K562 (cell line): ENCODE results near the gene NPPC. TPM values are rescaled to one million over a fixed set of nuclear protein-coding genes. Genes with fewer than 3 reads are reported as not detected.

ENCODE experiments used
- ATAC-seq: fragments of 200-7000 bp; cut with Tn5 transposase; 3 replicates; pipeline ENCODE4 v1.9.1; 2020; ENCODE audit warnings: moderate library complexity
- BruUV-seq: library from RNA; stranded (reverse); fragments of 400-500 nt; replicated peaks from 2 replicates; lab custom pipeline; 2021; lab: Mats Ljungman, UMichigan
- CTCF ChIA-PET: fragments of 300-600 bp; formaldehyde crosslinking; extraction: SDS; loops from one replicate; lab custom pipeline; 2021; ENCODE audit warnings: low intra/inter-chr PET ratio; lab: Yijun Ruan, JAX
- POLR2A ChIA-PET: fragments of 300-600, 350-650 bp; sonication (Branson Sonifier 250); formaldehyde crosslinking; extraction: SDS; loops from one replicate; lab custom pipeline; 2021; ENCODE audit warnings: antibody characterized with exemption, inconsistent platforms; lab: Yijun Ruan, JAX
- DNase-seq, 4 experiments: peaks; one replicate each; pipeline versions ENCODE4 v3.0.0 to v3.0.0-alpha.2; 2011 to 2018; ENCODE audit warnings: low spot score in 3 of 4, mixed read lengths in 3 of 4; ENCODE audit errors: extremely low read depth in 1 of 4
- FAIRE-seq: peaks from 2 replicates; lab custom pipeline; 2011; peaks lifted over from hg19 to GRCh38; lab: Jason Lieb, UNC
- H2AFZ ChIP-seq: 2 replicates; pipeline ENCODE4 v1.6.0; 2011; ENCODE audit warnings: low read depth, low read length, control low read depth, inconsistent platforms
- H3K27ac ChIP-seq: fragments of 200-600 bp; 3 replicates; pipeline ENCODE4 v1.8.0; 2011; ENCODE audit warnings: low read depth, mild to moderate bottlenecking, control low read depth, inconsistent platforms, low read length, moderate library complexity, mixed read lengths; ENCODE audit errors: extremely low read depth
- H3K27me3 ChIP-seq, 2 experiments: fragments of 300-600 bp in 1 of 2; 2 replicates in 1 of 2; 3 replicates in 1 of 2; pipeline versions ENCODE4 v1.6.0 to v1.8.0; 2011; ENCODE audit warnings: inconsistent platforms in 2 of 2, low read length in 2 of 2, mild to moderate bottlenecking in 1 of 2, mixed read lengths in 1 of 2, moderate library complexity in 1 of 2; ENCODE audit not compliant: control insufficient read depth in 2 of 2, insufficient read depth in 2 of 2
- H3K36me3 ChIP-seq: fragments of 300-600 bp; 3 replicates; pipeline ENCODE4 v1.8.0; 2011; ENCODE audit warnings: mild to moderate bottlenecking, low read length, inconsistent platforms; ENCODE audit not compliant: control insufficient read depth, insufficient read depth
- H3K4me1 ChIP-seq, 2 experiments: fragments of 200-600 bp in 1 of 2; replicated peaks in 1 of 2; 2 replicates in 1 of 2; 3 replicates in 1 of 2; pipeline versions ENCODE4 v1.5.1 to v1.8.0; 2011; ENCODE audit warnings: inconsistent platforms in 2 of 2, low read length in 2 of 2, mild to moderate bottlenecking in 1 of 2, mixed read lengths in 1 of 2, moderate library complexity in 1 of 2; ENCODE audit not compliant: control insufficient read depth in 2 of 2, insufficient read depth in 2 of 2
- H3K4me2 ChIP-seq: 2 replicates; pipeline ENCODE4 v1.6.1; 2011; ENCODE audit warnings: low read length, control low read depth, inconsistent platforms, mixed read lengths; ENCODE audit not compliant: insufficient read depth
- H3K4me3 ChIP-seq: fragments of 200-600 bp; sonication (generic), shearing (Covaris generic); 2 replicates; pipeline ENCODE4 v1.5.1; 2016; ENCODE audit warnings: control low read depth, inconsistent platforms
- H3K79me2 ChIP-seq: fragments of 200-600 bp; 3 replicates; pipeline ENCODE4 v1.8.0; 2011; ENCODE audit warnings: low read length, inconsistent platforms; ENCODE audit not compliant: control insufficient read depth, insufficient read depth
- H3K9ac ChIP-seq, 2 experiments: 2 replicates each; pipeline versions ENCODE4 v1.6.0 to v1.6.1; 2011; ENCODE audit warnings: low read depth in 2 of 2, low read length in 2 of 2, control low read depth in 1 of 2, inconsistent platforms in 1 of 2, mild to moderate bottlenecking in 1 of 2, mixed read lengths in 1 of 2; ENCODE audit not compliant: insufficient read depth in 1 of 2
- H3K9me1 ChIP-seq: one replicate; pipeline ENCODE4 v1.6.0; 2011; ENCODE audit warnings: inconsistent platforms, mild to moderate bottlenecking, low read length, moderate library complexity; ENCODE audit not compliant: control insufficient read depth, insufficient read depth
- H3K9me3 ChIP-seq: replicated peaks from 2 replicates; pipeline ENCODE4 v1.5.1; 2011; ENCODE audit warnings: low read depth, low read length, inconsistent platforms; ENCODE audit not compliant: control insufficient read depth, insufficient read depth
- H4K20me1 ChIP-seq: replicated peaks from 2 replicates; pipeline ENCODE4 v1.6.1; 2011; ENCODE audit warnings: low read length, inconsistent platforms, mixed read lengths; ENCODE audit not compliant: control insufficient read depth, insufficient read depth
- ATF1 ChIP-seq, 2 experiments: fragments of 450-650 bp in 1 of 2; IDR thresholded peaks; 2 replicates each; pipeline ENCODE4 v1.6.1; 2016; ENCODE audit warnings: missing compliant biosample characterization in 1 of 2, missing genetic modification characterization in 1 of 2
- NFATC3 ChIP-seq: fragments of 450-650 bp; IDR thresholded peaks from 2 replicates; pipeline ENCODE4 v1.6.1; 2017; ENCODE audit warnings: mild to moderate bottlenecking
- RBM25 ChIP-seq: fragments of 200-400 bp; formaldehyde crosslinking; IDR thresholded peaks from 2 replicates; pipeline ENCODE4 v1.6.1; 2018; ENCODE audit warnings: low read length, low read depth, moderate library complexity; ENCODE audit not compliant: severe bottlenecking
- ZBTB40 ChIP-seq, 2 experiments: fragments of 450-650 bp in 1 of 2; sonication (generic) in 1 of 2; formaldehyde crosslinking in 1 of 2; IDR thresholded peaks; 2 replicates each; pipeline versions ENCODE4 v1.7.1 to v1.9.0; 2016 to 2022; ENCODE audit warnings: inconsistent platforms in 1 of 2, mild to moderate bottlenecking in 1 of 2, missing genetic modification reagents in 1 of 2
- ZNF384 ChIP-seq: IDR thresholded peaks from 2 replicates; pipeline ENCODE4 v1.6.1; 2012; ENCODE audit warnings: low read depth, low read length, improper control_type of control experiment
- ZZZ3 ChIP-seq: fragments of 450-650 bp; IDR thresholded peaks from 2 replicates; pipeline ENCODE4 v1.6.1; 2016; ENCODE audit warnings: antibody characterized with exemption, mild to moderate bottlenecking, moderate library complexity
- WGBS: fragments of 100-300 bp; shearing (Covaris generic); methylation state at CpG from one replicate; pipeline ENCODE4 v1.1.6; 2016; ENCODE audit warnings: low coverage, mixed read lengths; ENCODE audit not compliant: insufficient coverage; ENCODE audit errors: missing lambda C conversion rate; 5-methylcytosine and 5-hydroxymethylcytosine counted together
- in situ Hi-C: fragments of 300-500 bp; cut with MboI; formaldehyde crosslinking; loops from 4 replicates; pipeline ENCODE4 v1.15.0; 2018; ENCODE audit warnings: inconsistent platforms, mixed read lengths
- intact Hi-C: fragments of 100-400 bp; cut with micrococcal nuclease; formaldehyde crosslinking; loops from 2 replicates; pipeline ENCODE4 v1.14.2; 2022
- polyA plus RNA-seq, 8 experiments: library from polyadenylated mRNA; depleted of rRNA in 4 of 8; stranded (reverse) in 5 of 8; unstranded in 3 of 8; fragments of >200 nt; fragmentation: Nextera tagmentation in 2 of 8; fragmentation: Illumina TruSeq in 1 of 8; extraction: Ambion mirVana in 2 of 8; extraction: Trizol in 1 of 8; gene quantifications; 2 replicates each; pipeline versions ENCODE4 v1.2.1 to v1.2.3, GENCODE V29; 2011 to 2014; ENCODE audit warnings: inconsistent platforms in 1 of 8, missing spikeins in 1 of 8
- total RNA-seq, 7 experiments: library from RNA; depleted of rRNA in 6 of 7; stranded (reverse); fragments of >200 nt in 6 of 7; fragmentation: Illumina TruSeq in 2 of 7; extraction: Trizol in 2 of 7; gene quantifications; 2 replicates each; pipeline versions ENCODE4 v1.2.1 to v1.2.3, GENCODE V29; 2011 to 2021; ENCODE audit warnings: low replicate concordance in 1 of 7

NPPC gene
- total and polyA plus RNA-seq, 9 of the 15 experiments (the other 6 are each of a cell fraction or from before 2014, with no cell fraction given), result not detected

GRCh38 chr2:231908584-231908983 is 17.6 kb downstream of the NPPC start:
- TF ChIP-seq NFATC3 (no peak), ATF1 (CRISPR knock-in tag; IDR thresholded peaks at IDR 0.05) (no peak), ATF1 (tag; IDR thresholded peaks at IDR 0.05) (0 out of 2 replicates have a peak, but pooled peaks have one; percentile 9), ZZZ3 (no peak)
- H3K27ac ChIP-seq, result no peak overlapping the region
- peaks cover 3 to 23% of the 10 kb centered on the region in 2 experiments; a peak in 3 of 5 replicates for H3K27me3 ChIP-seq
- no peaks in the 10 kb centered on the region for H3K9me1 ChIP-seq
- 15% methylated on average over 7 of the region's 8 CpGs for WGBS
- H3K9ac ChIP-seq, result no peak overlapping the region
- no TSS peak for BruUV-seq
- H3K4me3 ChIP-seq, result no peak overlapping the region
- no peaks in the 10 kb centered on the region for H3K79me2 ChIP-seq
- CTCF ChIA-PET, result no interaction called here
- no peaks in the 10 kb centered on the region for H3K36me3 ChIP-seq
- no peaks in the 10 kb centered on the region for H3K9me3 ChIP-seq
- POLR2A ChIA-PET, result no interaction called here
- H3K4me2 ChIP-seq, result no peak overlapping the region
- in situ Hi-C loops, result loop anchor here (5.0 to 10.0 kb wide), 4 partner anchors 234 to 606 kb away; no protein-coding TSS in a partner anchor
- FAIRE-seq, result no peak
- ATAC-seq, result no peak
- intact Hi-C loops, result loop anchor here (10.0 kb wide), 1 partner anchor 54 kb away; no protein-coding TSS in a partner anchor
- H4K20me1 ChIP-seq, result no peaks in the 10 kb centered on the region
- DNase-seq, result no peak
- H3K4me1 ChIP-seq, result peaks cover 2 to 5% of the 10 kb centered on the region in 2 experiments; a peak in 3 of 5 replicates
- H2AFZ ChIP-seq, result no peak overlapping the region

- no peak for DNase-seq
- in situ Hi-C loops, result loop anchor here (5.0 to 10.0 kb wide), 4 partner anchors 235 to 607 kb away; no protein-coding TSS in a partner anchor
- Histone ChIP-seq H3K9ac (no peak overlapping the region), H3K27ac (no peak overlapping the region), H3K9me1 (no peaks in the 10 kb centered on the region), H3K9me3 (no peaks in the 10 kb centered on the region), H3K36me3 (no peaks in the 10 kb centered on the region), H2AFZ (no peak overlapping the region), H3K4me2 (no peak overlapping the region), H3K27me3 (peaks cover 3 to 16% of the 10 kb centered on the region in 2 experiments; a peak in 3 of 5 replicates), H3K4me3 (no peak overlapping the region), H4K20me1 (no peaks in the 10 kb centered on the region), H3K79me2 (no peaks in the 10 kb centered on the region), H3K4me1 (peaks cover 2 to 5% of the 10 kb centered on the region in 2 experiments; a peak in 3 of 5 replicates)
- CTCF ChIA-PET, result no interaction called here
- POLR2A ChIA-PET, result no interaction called here
- WGBS, result 20% methylated on average over 8 of the region's 8 CpGs
- no peak for FAIRE-seq
- no peak for TF ChIP-seq RBM25
- TF ChIP-seq ZNF384, result peak; percentile 88
- peak; percentile 82 for TF ChIP-seq ZBTB40 (IDR thresholded peaks at IDR 0.05)
- no peak for TF ChIP-seq ZBTB40 (CRISPR knock-in tag; IDR thresholded peaks at IDR 0.05)
- intact Hi-C loops, result loop anchor here (2.0 to 10.0 kb wide), 2 partner anchors 53 to 533 kb away; no protein-coding TSS in a partner anchor
- ATAC-seq, result no peak
- BruUV-seq, result no TSS peak
These were observed 18.4 kb downstream of the NPPC start for GRCh38 chr2:231907765-231908164.
